GM15510 (cell line): ENCODE data around the gene OR1L8.
"Not testable (repeated sequence)": the region's sequence is repeated elsewhere in the genome, so short reads cannot be mapped to it uniquely, and the experiment has no call there.

ENCODE experiments used
- POLR2A ChIP-seq: IDR thresholded peaks from 3 replicates; pipeline ENCODE4 v1.6.1; 2011; ENCODE audit warnings: borderline replicate concordance; ENCODE audit not compliant: insufficient read length; ENCODE audit errors: extremely low read depth

Gene OR1L8

GRCh38 chr9:122583284-122583683, at the start of gene OR1L8:
OR1L8 (minus strand) TSS chr9:122583384; CDS start chr9:122568477, 14,907 bp downstream.
- not testable (repeated sequence) for TF ChIP-seq POLR2A

GRCh38 chr9:122619996-122620395, 36.8 kb upstream of the OR1L8 start:
- no peak for TF ChIP-seq POLR2A

GRCh38 chr9:122614362-122614761, 31.2 kb upstream of the OR1L8 start, which contains the start of gene OR1Q1:
OR1Q1 (plus strand) TSS chr9:122614738; CDS start chr9:122614738, 0 bp downstream.
- no peak for TF ChIP-seq POLR2A

- TF ChIP-seq POLR2A, result no peak
Observed at GRCh38 chr9:122609804-122610203, 26.6 kb upstream of the OR1L8 start.

GRCh38 chr9:122606587-122606986, 23.4 kb upstream of the OR1L8 start:
- no peak for TF ChIP-seq POLR2A

GRCh38 chr9:122605691-122606090, 22.5 kb upstream of the OR1L8 start:
- no peak for TF ChIP-seq POLR2A

GRCh38 chr9:122580360-122580759, 2.8 kb downstream of the OR1L8 start:
- TF ChIP-seq POLR2A, result no peak

GRCh38 chr9:122579874-122580273, 3.3 kb downstream of the OR1L8 start:
- TF ChIP-seq POLR2A, result no peak

- no peak for TF ChIP-seq POLR2A
Observed at GRCh38 chr9:122572456-122572855, 10.7 kb downstream of the OR1L8 start.

GRCh38 chr9:122567901-122568300, 15.3 kb downstream of the OR1L8 start:
- no peak for TF ChIP-seq POLR2A

- TF ChIP-seq POLR2A, result no peak
Observed at GRCh38 chr9:122562134-122562760, 20.9 kb downstream of the OR1L8 start.

GRCh38 chr9:122561446-122561845, 21.7 kb downstream of the OR1L8 start:
- TF ChIP-seq POLR2A, result no peak

- no peak for TF ChIP-seq POLR2A
Observed at GRCh38 chr9:122552812-122553211, 30.4 kb downstream of the OR1L8 start, which contains the start of gene OR1N2. OR1N2 (plus strand) TSS chr9:122553112; CDS start chr9:122553212, 100 bp downstream.

- TF ChIP-seq POLR2A, result no peak
Observed at GRCh38 chr9:122551371-122551770, 31.8 kb downstream of the OR1L8 start.

- no peak for TF ChIP-seq POLR2A
Observed at GRCh38 chr9:122546196-122546595, 37.0 kb downstream of the OR1L8 start.

- no peak for TF ChIP-seq POLR2A
Observed at GRCh38 chr9:122538757-122539156, 44.4 kb downstream of the OR1L8 start.
